GM19463 (cell line): ENCODE data around the gene ADGRL3.
"Not testable (repeated sequence)": the region's sequence is repeated elsewhere in the genome, so short reads cannot be mapped to it uniquely, and the experiment has no call there.

Source experiments
- ATAC-seq: cut with Tn5 transposase; IDR thresholded peaks from one replicate; pipeline ENCODE4 v1.9.1; 2021; ENCODE audit warnings: mild to moderate bottlenecking, moderate library complexity; ENCODE audit not compliant: unreplicated experiment

Gene ADGRL3

DNA sequence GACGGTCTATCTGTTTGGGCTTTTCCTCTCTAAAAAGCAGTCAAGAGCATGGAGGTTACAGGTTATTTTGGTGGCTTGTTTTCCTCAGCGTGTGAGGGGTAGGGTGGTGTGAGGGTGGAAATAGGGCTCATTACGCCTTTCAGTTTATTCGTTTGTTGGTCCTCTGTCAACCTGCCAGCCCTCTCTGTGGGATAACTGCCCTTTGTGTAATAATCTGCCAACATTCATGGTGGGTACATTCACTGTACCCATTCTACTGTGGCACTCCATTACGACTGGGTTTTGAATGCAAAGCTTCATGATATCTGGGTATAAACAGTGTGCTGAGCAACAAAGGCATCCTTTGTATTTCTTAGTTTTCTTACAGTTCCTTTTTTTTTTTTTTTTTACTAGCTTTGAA is 136.4 kb downstream of the ADGRL3 start:
- ATAC-seq: no peak

- ATAC-seq: no peak
Observed at GRCh38 chr4:61336916-61337315, 136.8 kb downstream of the ADGRL3 start.

- ATAC-seq: no peak
Observed at GRCh38 chr4:61342061-61342460, 141.9 kb downstream of the ADGRL3 start.

GRCh38 chr4:61350932-61351331 is 150.8 kb downstream of the ADGRL3 start:
- no peak for ATAC-seq

GRCh38 chr4:61356696-61357095 is 156.6 kb downstream of the ADGRL3 start:
- ATAC-seq: no peak

DNA sequence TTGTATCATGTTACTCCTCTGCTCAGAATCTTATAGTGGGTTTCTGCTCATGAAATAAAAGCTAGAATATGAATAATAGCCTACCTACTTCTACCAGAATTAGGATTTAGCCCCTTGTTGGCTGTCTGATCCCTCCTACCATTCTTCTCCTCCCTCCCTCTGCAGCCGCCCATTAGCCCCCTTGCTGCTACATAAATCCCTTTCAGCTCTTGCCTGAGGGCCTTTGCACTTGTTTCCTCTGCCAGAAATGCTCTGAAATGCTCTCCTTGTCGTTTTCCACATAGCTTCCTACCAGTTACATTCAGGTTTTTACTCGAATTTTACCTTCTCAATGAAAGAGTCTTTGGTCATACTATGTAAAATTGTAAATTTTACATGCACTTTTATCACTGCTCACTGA is 159.2 kb downstream of the ADGRL3 start:
- no peak for ATAC-seq

DNA sequence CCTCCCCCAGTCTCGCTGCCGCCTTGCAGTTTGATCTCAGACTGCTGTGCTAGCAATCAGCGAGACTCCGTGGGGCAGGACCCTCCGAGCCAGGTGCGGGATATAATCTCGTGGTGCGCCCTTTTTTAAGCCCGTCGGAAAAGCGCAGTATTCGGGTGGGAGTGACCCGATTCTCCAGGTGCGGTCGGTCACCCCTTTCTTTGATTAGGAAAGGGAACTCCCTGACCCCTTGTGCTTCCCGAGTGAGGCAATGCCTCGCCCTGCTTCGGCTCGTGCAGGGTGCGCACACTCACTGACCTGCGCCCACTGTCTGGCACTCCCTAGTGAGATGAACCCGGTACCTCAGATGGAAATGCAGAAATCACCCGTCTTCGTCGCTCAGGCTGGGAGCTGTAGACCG is 172.7 kb downstream of the ADGRL3 start:
- ATAC-seq: not testable (repeated sequence)

GRCh38 chr4:61373901-61374440 is 173.8 kb downstream of the ADGRL3 start:
- ATAC-seq: no peak

DNA sequence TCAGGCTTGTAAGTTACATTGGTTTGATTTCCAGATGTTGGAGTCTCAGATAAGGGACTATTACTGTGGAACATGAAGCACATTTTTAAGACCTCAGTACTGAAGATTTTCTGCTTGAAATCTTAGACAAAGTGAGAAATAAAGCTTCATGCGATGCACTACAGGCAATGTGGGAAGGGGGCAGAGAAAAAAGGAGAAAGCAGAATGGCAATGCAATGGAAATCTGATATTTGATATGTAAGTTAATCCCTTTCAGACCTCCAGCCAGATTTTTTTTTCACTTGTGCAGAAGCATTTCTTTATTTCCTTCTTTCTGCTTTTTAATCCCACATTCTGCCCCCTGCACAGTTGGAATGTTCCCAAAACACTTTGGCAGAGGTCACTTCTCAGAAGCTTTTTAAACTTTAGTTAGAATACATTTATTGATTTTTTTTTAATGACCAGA is 174.3 kb downstream of the ADGRL3 start:
- no peak for ATAC-seq

- no peak for ATAC-seq
Observed at GRCh38 chr4:61375301-61375700, 175.2 kb downstream of the ADGRL3 start.

DNA sequence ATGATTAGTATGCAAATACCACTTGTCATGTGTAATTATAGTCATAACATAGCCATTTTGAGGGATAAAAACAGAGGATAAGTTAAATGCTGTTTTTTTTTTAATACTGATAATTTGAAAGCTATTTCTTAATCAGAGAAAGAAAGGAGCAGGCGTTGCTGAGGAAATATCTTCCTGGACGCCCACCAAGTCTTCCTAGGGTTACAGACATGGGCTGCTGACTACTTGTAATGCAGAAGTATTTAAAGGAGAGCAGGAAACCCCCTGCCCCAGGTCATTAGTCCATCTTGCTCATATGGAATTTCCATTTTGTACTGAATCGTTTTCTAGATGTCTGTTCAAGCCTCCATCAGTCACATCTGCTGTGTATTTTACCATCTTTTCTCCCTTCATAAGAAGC is 176.2 kb downstream of the ADGRL3 start:
- ATAC-seq: no peak

GRCh38 chr4:61379406-61379805 is 179.3 kb downstream of the ADGRL3 start:
- no peak for ATAC-seq

DNA sequence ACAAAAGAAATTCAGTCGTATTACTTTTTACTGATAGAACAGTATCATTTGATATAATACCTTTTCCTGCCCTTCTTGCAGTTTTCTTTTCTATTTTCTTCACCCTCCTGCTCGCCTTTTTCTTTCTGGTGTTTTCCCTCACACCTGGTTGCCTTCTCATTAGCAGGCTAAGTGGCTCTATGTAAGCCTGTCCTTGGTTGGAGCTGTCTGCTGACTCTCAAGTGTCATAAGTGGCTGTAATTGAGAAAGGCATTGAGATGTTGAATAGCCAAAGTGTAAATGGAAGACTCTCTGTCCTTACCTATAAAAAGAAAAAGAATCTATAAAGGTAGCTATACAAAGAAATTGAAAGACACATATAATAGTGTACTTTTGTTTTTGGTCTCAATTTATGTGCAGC is 180.7 kb downstream of the ADGRL3 start:
- no peak for ATAC-seq

DNA sequence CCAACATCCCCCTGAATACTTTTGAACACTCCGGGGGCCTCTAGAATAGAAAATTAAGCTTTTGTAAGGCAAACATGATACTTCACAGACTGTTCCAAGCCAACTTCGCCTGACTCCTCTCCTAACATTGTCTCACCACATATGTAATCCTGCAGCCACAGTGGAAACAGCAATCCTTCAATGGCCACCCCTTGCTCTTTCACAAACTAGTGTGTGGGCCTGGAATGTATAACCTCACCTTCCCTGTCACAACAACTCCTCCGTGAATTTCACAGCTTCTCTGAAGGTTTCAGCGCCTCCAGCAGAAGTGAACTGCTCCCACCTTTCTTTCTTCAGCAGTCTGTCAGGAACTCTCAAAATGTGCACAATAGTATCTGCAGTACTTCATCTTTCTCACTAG is 185.1 kb downstream of the ADGRL3 start:
- ATAC-seq: no peak

- ATAC-seq: not testable (repeated sequence)
Observed at GRCh38 chr4:61387372-61387771, 187.2 kb downstream of the ADGRL3 start.

GRCh38 chr4:61389640-61390039 is 189.5 kb downstream of the ADGRL3 start:
- ATAC-seq: no peak

DNA sequence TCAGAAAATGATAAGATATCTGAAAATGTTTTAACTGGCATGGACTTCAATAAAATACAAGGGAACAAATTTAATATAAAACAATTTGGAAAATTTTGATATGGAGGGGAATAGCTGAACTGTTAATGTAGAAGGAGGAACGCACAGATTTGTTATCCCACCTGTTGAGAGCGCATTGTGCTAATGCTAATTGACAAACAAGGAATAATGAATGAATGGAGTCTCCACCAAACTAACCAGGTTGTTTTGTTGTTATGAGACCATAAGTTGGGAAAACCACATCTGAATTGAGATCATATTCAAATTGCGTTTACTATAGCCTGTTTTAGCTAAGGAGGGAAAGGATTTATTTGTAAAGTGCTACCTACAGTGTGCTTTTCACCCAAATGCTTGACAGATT is 195.6 kb downstream of the ADGRL3 start:
- ATAC-seq: no peak

DNA sequence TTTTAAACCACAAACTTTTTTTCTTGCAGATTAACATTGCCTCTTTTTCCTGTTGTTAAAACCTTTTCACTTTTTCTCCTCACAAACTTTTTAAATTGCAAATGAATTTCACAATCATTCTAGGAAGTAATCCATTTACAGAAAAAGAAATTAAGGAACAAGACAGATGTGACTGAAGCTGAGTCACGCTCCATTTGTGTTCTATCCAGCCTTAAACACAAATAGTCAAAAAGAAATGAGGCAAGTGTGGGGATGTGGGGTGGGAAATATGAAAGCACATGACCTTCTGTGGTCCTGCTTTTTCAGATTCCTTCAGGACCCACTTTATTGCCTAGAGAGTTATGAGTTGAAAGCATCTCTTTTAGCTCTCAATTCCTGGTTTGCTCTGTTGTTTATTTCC is 197.0 kb downstream of the ADGRL3 start:
- ATAC-seq: no peak

DNA sequence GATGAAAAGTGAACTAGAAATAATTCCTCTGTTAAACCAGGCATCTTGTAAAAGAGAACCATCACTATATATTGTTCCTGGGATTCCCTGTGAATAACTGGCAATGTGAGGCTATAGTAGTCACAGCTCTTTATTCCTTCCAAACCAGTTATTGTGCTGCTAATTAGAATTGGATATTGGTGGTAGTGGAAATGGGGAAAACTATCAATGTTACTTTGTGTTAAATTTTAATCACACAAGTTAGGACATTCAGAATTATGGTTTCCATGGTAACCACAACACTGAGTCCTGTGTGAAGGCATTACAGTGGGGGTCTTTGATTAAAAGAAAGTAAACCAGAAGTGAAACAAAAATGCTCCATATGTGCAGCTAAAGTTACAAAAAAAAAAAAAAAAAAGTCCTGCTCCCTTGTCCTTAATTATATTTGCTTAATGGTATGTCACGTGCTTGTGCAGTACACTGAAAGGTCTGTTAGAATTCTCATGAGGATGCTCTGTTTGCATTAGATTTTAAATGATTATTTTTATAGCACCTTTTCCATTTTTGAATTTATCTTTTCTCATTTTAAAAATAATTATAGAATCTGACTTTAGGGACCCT is 200.4 kb downstream of the ADGRL3 start:
- no peak for ATAC-seq

GRCh38 chr4:61401771-61402170 is 201.6 kb downstream of the ADGRL3 start:
- ATAC-seq: no peak

DNA sequence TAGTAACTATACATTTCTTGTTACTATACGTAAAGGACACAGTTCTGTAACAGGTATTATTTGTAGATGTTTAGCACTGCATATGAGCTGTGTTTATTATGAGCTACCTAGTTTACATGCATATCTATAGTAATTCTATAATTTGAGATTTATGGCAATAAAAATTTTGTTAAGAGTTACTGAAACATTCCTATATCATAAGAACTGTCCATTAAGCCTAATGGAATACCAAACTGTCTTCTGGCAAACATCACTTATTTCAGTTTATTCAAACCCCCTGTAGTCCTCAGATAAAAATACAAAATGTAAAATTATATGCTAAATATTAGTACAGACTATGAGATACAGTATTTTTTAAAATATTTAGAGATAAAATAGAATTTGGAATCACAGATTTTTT is 205.2 kb downstream of the ADGRL3 start:
- ATAC-seq: no peak

- ATAC-seq: no peak
Observed at GRCh38 chr4:61406677-61407076, 206.6 kb downstream of the ADGRL3 start.
